Measurements from ENCODE around the gene KCNJ18.

DNA sequence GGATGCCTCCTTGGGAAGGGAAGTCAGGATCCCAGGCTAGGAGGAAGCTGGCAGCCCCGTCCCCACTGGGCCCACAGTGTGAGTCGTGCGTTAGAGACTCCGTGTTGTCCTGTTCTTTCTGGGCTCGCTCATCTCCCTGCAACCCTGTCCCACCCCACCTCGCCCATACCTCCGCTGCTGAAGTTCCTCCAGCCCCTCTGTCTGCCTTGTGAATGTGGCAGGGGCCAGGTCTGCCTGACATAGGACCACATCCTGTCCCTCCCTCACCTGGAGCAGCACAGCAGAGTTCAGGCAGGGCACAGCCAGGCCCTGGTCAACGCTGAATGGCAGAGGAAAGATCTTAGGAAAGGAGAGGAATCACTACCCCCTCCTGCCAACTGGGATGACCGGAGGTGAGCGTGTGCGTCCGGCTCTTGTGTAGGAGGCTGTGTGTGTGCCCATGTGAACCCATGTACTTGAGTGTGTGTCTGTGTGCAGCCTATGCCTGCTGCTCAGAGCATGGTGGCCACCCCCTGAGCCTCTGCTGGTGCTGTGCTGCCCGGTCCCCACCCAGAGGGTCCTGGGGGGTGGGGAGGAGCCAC lies 12.8 kb downstream of the KCNJ18 start:
- TF ChIP-seq, protein P1, sequence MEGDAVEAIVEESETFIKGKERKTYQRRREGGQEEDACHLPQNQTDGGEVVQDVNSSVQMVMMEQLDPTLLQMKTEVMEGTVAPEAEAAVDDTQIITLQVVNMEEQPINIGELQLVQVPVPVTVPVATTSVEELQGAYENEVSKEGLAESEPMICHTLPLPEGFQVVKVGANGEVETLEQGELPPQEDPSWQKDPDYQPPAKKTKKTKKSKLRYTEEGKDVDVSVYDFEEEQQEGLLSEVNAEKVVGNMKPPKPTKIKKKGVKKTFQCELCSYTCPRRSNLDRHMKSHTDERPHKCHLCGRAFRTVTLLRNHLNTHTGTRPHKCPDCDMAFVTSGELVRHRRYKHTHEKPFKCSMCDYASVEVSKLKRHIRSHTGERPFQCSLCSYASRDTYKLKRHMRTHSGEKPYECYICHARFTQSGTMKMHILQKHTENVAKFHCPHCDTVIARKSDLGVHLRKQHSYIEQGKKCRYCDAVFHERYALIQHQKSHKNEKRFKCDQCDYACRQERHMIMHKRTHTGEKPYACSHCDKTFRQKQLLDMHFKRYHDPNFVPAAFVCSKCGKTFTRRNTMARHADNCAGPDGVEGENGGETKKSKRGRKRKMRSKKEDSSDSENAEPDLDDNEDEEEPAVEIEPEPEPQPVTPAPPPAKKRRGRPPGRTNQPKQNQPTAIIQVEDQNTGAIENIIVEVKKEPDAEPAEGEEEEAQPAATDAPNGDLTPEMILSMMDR (tag by site-specific recombination; IDR thresholded peaks at IDR 0.05), result no peak
- TF ChIP-seq YY1 (tag by site-specific recombination; IDR thresholded peaks at IDR 0.05) (no peak), ZXDB (tag by site-specific recombination; IDR thresholded peaks at IDR 0.05) (no peak), ZNF514 (tag by site-specific recombination; IDR thresholded peaks at IDR 0.05) (no peak), PATZ1 (tag by site-specific recombination; IDR thresholded peaks at IDR 0.05) (no peak)
- TF ChIP-seq, protein P2, sequence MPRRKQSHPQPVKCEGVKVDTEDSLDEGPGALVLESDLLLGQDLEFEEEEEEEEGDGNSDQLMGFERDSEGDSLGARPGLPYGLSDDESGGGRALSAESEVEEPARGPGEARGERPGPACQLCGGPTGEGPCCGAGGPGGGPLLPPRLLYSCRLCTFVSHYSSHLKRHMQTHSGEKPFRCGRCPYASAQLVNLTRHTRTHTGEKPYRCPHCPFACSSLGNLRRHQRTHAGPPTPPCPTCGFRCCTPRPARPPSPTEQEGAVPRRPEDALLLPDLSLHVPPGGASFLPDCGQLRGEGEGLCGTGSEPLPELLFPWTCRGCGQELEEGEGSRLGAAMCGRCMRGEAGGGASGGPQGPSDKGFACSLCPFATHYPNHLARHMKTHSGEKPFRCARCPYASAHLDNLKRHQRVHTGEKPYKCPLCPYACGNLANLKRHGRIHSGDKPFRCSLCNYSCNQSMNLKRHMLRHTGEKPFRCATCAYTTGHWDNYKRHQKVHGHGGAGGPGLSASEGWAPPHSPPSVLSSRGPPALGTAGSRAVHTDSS (tag by site-specific recombination; IDR thresholded peaks at IDR 0.05), result no peak
- TF ChIP-seq, protein P3, sequence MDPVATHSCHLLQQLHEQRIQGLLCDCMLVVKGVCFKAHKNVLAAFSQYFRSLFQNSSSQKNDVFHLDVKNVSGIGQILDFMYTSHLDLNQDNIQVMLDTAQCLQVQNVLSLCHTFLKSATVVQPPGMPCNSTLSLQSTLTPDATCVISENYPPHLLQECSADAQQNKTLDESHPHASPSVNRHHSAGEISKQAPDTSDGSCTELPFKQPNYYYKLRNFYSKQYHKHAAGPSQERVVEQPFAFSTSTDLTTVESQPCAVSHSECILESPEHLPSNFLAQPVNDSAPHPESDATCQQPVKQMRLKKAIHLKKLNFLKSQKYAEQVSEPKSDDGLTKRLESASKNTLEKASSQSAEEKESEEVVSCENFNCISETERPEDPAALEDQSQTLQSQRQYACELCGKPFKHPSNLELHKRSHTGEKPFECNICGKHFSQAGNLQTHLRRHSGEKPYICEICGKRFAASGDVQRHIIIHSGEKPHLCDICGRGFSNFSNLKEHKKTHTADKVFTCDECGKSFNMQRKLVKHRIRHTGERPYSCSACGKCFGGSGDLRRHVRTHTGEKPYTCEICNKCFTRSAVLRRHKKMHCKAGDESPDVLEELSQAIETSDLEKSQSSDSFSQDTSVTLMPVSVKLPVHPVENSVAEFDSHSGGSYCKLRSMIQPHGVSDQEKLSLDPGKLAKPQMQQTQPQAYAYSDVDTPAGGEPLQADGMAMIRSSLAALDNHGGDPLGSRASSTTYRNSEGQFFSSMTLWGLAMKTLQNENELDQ (tag by site-specific recombination; IDR thresholded peaks at IDR 0.05; ENCODE audit: low read depth), result no peak
- TF ChIP-seq, protein P4, sequence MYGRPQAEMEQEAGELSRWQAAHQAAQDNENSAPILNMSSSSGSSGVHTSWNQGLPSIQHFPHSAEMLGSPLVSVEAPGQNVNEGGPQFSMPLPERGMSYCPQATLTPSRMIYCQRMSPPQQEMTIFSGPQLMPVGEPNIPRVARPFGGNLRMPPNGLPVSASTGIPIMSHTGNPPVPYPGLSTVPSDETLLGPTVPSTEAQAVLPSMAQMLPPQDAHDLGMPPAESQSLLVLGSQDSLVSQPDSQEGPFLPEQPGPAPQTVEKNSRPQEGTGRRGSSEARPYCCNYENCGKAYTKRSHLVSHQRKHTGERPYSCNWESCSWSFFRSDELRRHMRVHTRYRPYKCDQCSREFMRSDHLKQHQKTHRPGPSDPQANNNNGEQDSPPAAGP (tag by site-specific recombination; IDR thresholded peaks at IDR 0.05), result no peak

Measured in HEK293 (cell line).